ENCODE data around the gene SHOC2. TPM values are rescaled to one million over a fixed set of nuclear protein-coding genes. Genes with fewer than 3 reads are reported as not detected.

The SHOC2 gene
- total and polyA plus RNA-seq, 2 of the 13 experiments (the other 11 are each of a cell fraction or from before 2014, with no cell fraction given) = 8.6 to 25.5 TPM

GRCh38 chr10:110918643-110919348 lies 608 bp upstream of the SHOC2 start, which contains the start of gene BBIP1 (continued):
- peak; percentile 5; the same call in 1 of the 2 replicates for TF ChIP-seq MEIS2 (CRISPR knock-in tag; IDR thresholded peaks at IDR 0.05)
- peak; percentile 14 for TF ChIP-seq TBL1XR1 (IDR thresholded peaks at IDR 0.05; ENCODE audit: borderline replicate concordance, low read length, partially characterized antibody)
- peak; percentile 55; the same call in 1 of the 2 replicates for TF ChIP-seq ZNF142 (CRISPR knock-in tag; IDR thresholded peaks at IDR 0.05)
- no peak for TF ChIP-seq ZNF629 (CRISPR knock-in tag; conservative IDR thresholded peaks at IDR 0.05)
- no peak for TF ChIP-seq ZNF569 (CRISPR knock-in tag; IDR thresholded peaks at IDR 0.05; ENCODE audit: borderline replicate concordance)
- no peak for TF ChIP-seq ATAD3A (CRISPR knock-in tag; IDR thresholded peaks at IDR 0.05)
- TF ChIP-seq ZBTB4 (CRISPR knock-in tag; IDR thresholded peaks at IDR 0.05; ENCODE audit: borderline replicate concordance) = no peak
- no peak for TF ChIP-seq ZNF430 (CRISPR knock-in tag; IDR thresholded peaks at IDR 0.05)
- TF ChIP-seq ZNF788 (CRISPR knock-in tag; IDR thresholded peaks at IDR 0.05; ENCODE audit: borderline replicate concordance) = no peak; the same call in 1 of the 2 replicates
- TF ChIP-seq SIN3A (IDR thresholded peaks at IDR 0.05; ENCODE audit: borderline replicate concordance, low read depth, low read length) = peak; percentile 81; the same call in 1 of the 2 replicates
- no peak for TF ChIP-seq CHD2 (IDR thresholded peaks at IDR 0.05; ENCODE audit: low read depth, low read length)
- TF ChIP-seq SP5 (CRISPR knock-in tag; IDR thresholded peaks at IDR 0.05; ENCODE audit: borderline replicate concordance, low read depth) = peak; percentile 27
- peak; percentile 75 for TF ChIP-seq ZNF362 (CRISPR knock-in tag; IDR thresholded peaks at IDR 0.05; ENCODE audit: borderline replicate concordance)
- TF ChIP-seq ESRRA (CRISPR knock-in tag; IDR thresholded peaks at IDR 0.05; ENCODE audit: low read depth) = peak; percentile 23; the same call in 1 of the 2 replicates
- no peak for TF ChIP-seq TBP (CRISPR knock-in tag; IDR thresholded peaks at IDR 0.05)
- no peak for TF ChIP-seq ZIK1 (CRISPR knock-in tag; IDR thresholded peaks at IDR 0.05; ENCODE audit: borderline replicate concordance, low read depth)
- TF ChIP-seq FOSL1 (CRISPR knock-in tag; IDR thresholded peaks at IDR 0.05; ENCODE audit: borderline replicate concordance) = no peak
- TF ChIP-seq PHF5A (CRISPR knock-in tag; IDR thresholded peaks at IDR 0.05; ENCODE audit: low read depth, unreplicated experiment) = no peak
- TF ChIP-seq ZSCAN25 (CRISPR knock-in tag; IDR thresholded peaks at IDR 0.05) = peak; percentile 59; the same call in 1 of the 2 replicates
- no peak for TF ChIP-seq NFE2 (CRISPR knock-in tag; IDR thresholded peaks at IDR 0.05)
